Measurements from ENCODE around the gene HRAS. TPM values are rescaled to one million over a fixed set of nuclear protein-coding genes. Genes with fewer than 3 reads are reported as not detected.

Gene HRAS
- total and polyA plus RNA-seq, 2 of the 13 experiments (the other 11 are each of a cell fraction or from before 2014, with no cell fraction given) = 32.9 to 50.0 TPM

DNA sequence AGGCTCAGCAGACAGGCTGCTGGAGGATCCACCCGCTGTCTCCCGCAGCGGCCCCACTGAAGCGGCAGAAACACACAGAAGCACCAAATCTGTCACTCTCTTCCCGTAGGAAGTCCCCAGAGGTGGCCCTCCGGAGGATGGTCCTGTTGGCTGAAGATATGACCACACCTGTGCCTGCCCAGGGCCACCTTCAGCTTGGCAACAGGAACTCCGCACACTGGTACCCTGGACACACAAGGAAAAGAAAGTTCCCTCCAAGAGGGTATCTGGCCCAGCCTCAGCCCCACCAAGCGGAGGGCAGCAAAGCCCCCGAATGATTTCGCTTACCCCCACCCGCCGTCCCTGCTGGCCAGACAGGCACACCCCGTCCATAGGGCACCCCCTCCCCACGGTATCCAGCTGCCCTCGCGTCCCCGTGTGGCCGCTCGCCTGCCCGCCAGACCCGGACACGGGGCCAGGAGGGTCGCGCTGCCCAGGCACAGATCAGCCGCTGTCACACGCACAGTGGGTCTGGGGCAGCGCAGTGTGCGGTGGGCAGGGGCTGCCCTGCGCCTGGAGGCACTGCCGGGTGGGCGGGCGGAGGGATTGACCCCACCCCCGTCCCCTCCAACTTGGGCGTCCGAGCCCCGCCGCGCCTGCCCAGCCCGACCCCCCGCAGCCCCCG is 32.4 kb upstream of the HRAS start (continued):
- TF ChIP-seq FOXP4 (CRISPR knock-in tag; IDR thresholded peaks at IDR 0.05) = no peak
- TF ChIP-seq ZNF546 (CRISPR knock-in tag; conservative IDR thresholded peaks at IDR 0.05) = no peak
- 0 out of 2 replicates have a peak, but pooled peaks have one; percentile 37 for TF ChIP-seq ZNF232 (CRISPR knock-in tag; IDR thresholded peaks at IDR 0.05; ENCODE audit: borderline replicate concordance)
- TF ChIP-seq NFATC3 (CRISPR knock-in tag; IDR thresholded peaks at IDR 0.05) = no peak
- TF ChIP-seq ZNF138 (CRISPR knock-in tag; IDR thresholded peaks at IDR 0.05; ENCODE audit: low read depth) = 0 out of 2 replicates have a peak, but pooled peaks have one; percentile 41
- peak; percentile 17; the same call in 1 of the 2 replicates for TF ChIP-seq YEATS2 (CRISPR knock-in tag; IDR thresholded peaks at IDR 0.05; ENCODE audit: borderline replicate concordance)
- TF ChIP-seq RBM39 (IDR thresholded peaks at IDR 0.05; ENCODE audit: low read depth, low read length, poor library complexity, severe bottlenecking) = no peak
- TF ChIP-seq ZSCAN31 (CRISPR knock-in tag; IDR thresholded peaks at IDR 0.05; ENCODE audit: low read depth) = peak; percentile 15; the same call in 1 of the 2 replicates
- TF ChIP-seq ZBTB7B (CRISPR knock-in tag; IDR thresholded peaks at IDR 0.05) = 0 out of 2 replicates have a peak, but pooled peaks have one; percentile 42

GRCh38 chr11:567011-567628 is 31.7 kb upstream of the HRAS start:
- Histone ChIP-seq H3K9me3 (ENCODE audit: low read length) (no peaks in the 10 kb centered on the region), H3K4me3 (replicated peaks in 1 of 3; ENCODE audit: insufficient read depth in 1 of 3, low read depth in 2 of 3, low read length in 3 of 3) (peak overlapping the region; percentile 75 to 97 (median 96)), H3K36me3 (replicated peaks in 1 of 2; ENCODE audit: control insufficient read depth in 1 of 2, insufficient read depth in 2 of 2, low read length in 2 of 2) (peaks cover 0 to 2% of the 10 kb centered on the region in 2 experiments; a peak in 3 of 5 replicates), H3K9ac (ENCODE audit: insufficient read depth, low read depth, low read length) (peak overlapping the region; percentile 75), H3K27me3 (ENCODE audit: control insufficient read depth in 1 of 2, insufficient read depth in 2 of 2, low read length in 2 of 2) (no peaks in the 10 kb centered on the region; a peak in 2 of 5 replicates), H3K4me2 (ENCODE audit: low read depth, low read length) (peak overlapping the region; percentile 80), H3K27ac (ENCODE audit: extremely low read length, insufficient read depth, low read length) (peak overlapping the region; percentile 3), H3K4me1 (ENCODE audit: insufficient read depth, low read length) (peaks cover 71% of the 10 kb centered on the region), H3K79me2 (ENCODE audit: insufficient read depth, low read length) (peaks cover 18% of the 10 kb centered on the region), H2AFZ (ENCODE audit: low read length) (no peak overlapping the region), H4K20me1 (ENCODE audit: insufficient read depth, low read length) (peaks cover 25% of the 10 kb centered on the region; the same call in 1 of the 2 replicates)
- FAIRE-seq = no peak
- ChIA-PET CTCF (ENCODE audit: low intra/inter-chr PET ratio, low total read pairs) (no interaction called here), POLR2A (interaction anchor here (1.6 to 1.8 kb wide), 3 partner anchors 9 to 21 kb away, joined by 4 to 8 read pairs (median 5); partner anchors contain the start of gene PHRF1)
- no peak for DNase-seq (ENCODE audit: low spot score)
- 55% methylated on average over 11 of the region's 18 CpGs for WGBS (ENCODE audit: low lambda C conversion rate)
- in situ Hi-C loops (cut with HindIII; ENCODE audit: extremely low pct_ligation_motif_present, low pct_unique_long_range_greater_than_20kb) = no loop called here
- BruUV-seq (replicated peaks) = no TSS peak
- ATAC-seq = no peak
- intact Hi-C loops (cut with micrococcal nuclease; ENCODE audit: unreplicated experiment) = no loop called here
- TF ChIP-seq ZNF234 (CRISPR knock-in tag; conservative IDR thresholded peaks at IDR 0.05) (0 out of 2 replicates have a peak, but pooled peaks have one; percentile 25), ZNF761 (CRISPR knock-in tag; conservative IDR thresholded peaks at IDR 0.05) (0 out of 2 replicates have a peak, but pooled peaks have one; percentile 42), ZBTB38 (CRISPR knock-in tag; IDR thresholded peaks at IDR 0.05) (peak; percentile 39; the same call in 1 of the 2 replicates), HNRNPL (IDR thresholded peaks at IDR 0.05; ENCODE audit: low read depth, low read length) (0 out of 2 replicates have a peak, but pooled peaks have one; percentile 41), ZNF460 (CRISPR knock-in tag; IDR thresholded peaks at IDR 0.05; ENCODE audit: borderline replicate concordance) (no peak), ZFY (CRISPR knock-in tag; IDR thresholded peaks at IDR 0.05) (0 out of 2 replicates have a peak, but pooled peaks have one; percentile 3), ZNF891 (CRISPR knock-in tag; IDR thresholded peaks at IDR 0.05) (peak; percentile 17; the same call in 1 of the 2 replicates), ZNF616 (CRISPR knock-in tag; IDR thresholded peaks at IDR 0.05; ENCODE audit: low read depth) (0 out of 2 replicates have a peak, but pooled peaks have one; percentile 32), KLF11 (CRISPR knock-in tag; IDR thresholded peaks at IDR 0.05) (no peak), GABPB1 (CRISPR knock-in tag; IDR thresholded peaks at IDR 0.05) (peak; percentile 17; the same call in 1 of the 2 replicates), ZFX (CRISPR knock-in tag; IDR thresholded peaks at IDR 0.05; ENCODE audit: low read depth) (0 out of 2 replicates have a peak, but pooled peaks have one; percentile 29), ZNF780A (CRISPR knock-in tag; IDR thresholded peaks at IDR 0.05) (no peak)
